ENCODE data around the gene ECI1.

ECI1 gene, protein sequence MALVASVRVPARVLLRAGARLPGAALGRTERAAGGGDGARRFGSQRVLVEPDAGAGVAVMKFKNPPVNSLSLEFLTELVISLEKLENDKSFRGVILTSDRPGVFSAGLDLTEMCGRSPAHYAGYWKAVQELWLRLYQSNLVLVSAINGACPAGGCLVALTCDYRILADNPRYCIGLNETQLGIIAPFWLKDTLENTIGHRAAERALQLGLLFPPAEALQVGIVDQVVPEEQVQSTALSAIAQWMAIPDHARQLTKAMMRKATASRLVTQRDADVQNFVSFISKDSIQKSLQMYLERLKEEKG

DNA sequence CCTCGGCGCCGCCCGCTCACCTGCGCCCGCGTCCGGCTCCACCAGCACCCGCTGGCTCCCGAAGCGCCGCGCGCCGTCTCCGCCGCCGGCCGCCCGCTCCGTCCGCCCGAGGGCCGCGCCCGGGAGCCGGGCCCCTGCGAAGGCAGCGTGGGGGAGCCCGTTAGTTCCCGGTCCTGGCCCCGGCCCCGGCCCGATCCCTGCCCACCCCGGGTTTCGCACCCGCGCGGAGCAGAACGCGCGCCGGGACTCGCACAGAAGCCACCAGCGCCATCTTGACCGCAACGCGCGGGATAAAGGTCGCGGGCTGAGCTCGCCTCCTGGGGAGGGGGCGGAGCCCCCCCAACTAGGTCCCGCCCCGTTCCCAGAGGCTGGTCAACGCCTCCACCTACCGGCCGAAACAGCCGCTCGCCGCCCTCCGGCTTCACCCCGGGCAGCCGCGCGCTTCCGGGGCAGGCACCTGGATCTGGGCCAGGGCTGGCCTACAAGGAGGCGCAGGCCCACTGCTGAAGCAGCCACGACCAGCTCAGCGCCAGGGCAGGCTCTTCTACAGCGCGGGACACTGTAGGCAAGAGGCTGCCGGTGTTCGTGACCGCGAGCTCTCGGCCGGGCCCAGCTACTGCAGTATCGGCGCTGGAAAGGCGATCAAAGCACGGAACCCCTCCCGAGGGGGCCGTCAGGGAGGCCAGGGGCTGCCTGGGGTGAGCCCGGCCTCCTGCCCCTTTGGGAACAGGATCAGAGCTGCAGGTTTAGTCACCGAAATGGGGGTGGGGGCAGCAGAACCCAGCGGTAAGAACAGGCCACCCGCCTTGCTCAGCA, at the start of gene ECI1:
TSS of gene ECI1 (minus strand) at position 292 of the 816 bp plus-strand sequence. CDS start at position 271, 21 bp downstream.
- Histone ChIP-seq H3K4me3 (ENCODE audit: low read length) (peak within 1 kb of the TSS; percentile 71), H3K27me3 (ENCODE audit: control insufficient read depth, insufficient read depth, low read length) (no peaks in the 10 kb centered on the region), H3K9me3 (ENCODE audit: control insufficient read depth, low read length) (no peaks in the 10 kb centered on the region), H3K4me1 (ENCODE audit: control insufficient read depth, insufficient read depth, low read length) (peaks cover 17% of the 10 kb centered on the region), H3K9ac (ENCODE audit: low read length) (peak within 1 kb of the TSS; percentile 69), H3K36me3 (ENCODE audit: control insufficient read depth, insufficient read depth, low read length) (peaks cover 8% of the 10 kb centered on the region)

DNA sequence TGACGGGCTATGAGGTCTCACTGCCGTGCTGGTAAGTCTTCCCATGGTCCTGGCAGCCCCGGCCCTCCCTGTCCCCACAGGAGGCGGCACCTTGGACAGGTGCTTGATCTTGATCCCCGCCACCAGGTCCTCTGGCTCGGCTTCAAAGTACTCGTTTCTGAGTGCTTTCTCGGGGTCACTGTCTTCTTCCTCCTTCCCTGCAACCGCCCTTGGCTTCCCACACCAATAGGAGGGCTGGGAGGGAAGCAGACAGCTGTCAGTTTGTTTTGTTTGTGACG, 48.5 kb upstream of the ECI1 start:
- no peaks in the 10 kb centered on the region for H3K4me1 ChIP-seq (ENCODE audit: control insufficient read depth, insufficient read depth, low read length)
- no peaks in the 10 kb centered on the region for H3K36me3 ChIP-seq (ENCODE audit: control insufficient read depth, insufficient read depth, low read length)
- H3K9me3 ChIP-seq (ENCODE audit: control insufficient read depth, low read length) = no peaks in the 10 kb centered on the region
- no peak overlapping the region for H3K4me3 ChIP-seq (ENCODE audit: low read length)
- H3K27me3 ChIP-seq (ENCODE audit: control insufficient read depth, insufficient read depth, low read length) = no peaks in the 10 kb centered on the region
- H3K9ac ChIP-seq (ENCODE audit: low read length) = no peak overlapping the region

DNA sequence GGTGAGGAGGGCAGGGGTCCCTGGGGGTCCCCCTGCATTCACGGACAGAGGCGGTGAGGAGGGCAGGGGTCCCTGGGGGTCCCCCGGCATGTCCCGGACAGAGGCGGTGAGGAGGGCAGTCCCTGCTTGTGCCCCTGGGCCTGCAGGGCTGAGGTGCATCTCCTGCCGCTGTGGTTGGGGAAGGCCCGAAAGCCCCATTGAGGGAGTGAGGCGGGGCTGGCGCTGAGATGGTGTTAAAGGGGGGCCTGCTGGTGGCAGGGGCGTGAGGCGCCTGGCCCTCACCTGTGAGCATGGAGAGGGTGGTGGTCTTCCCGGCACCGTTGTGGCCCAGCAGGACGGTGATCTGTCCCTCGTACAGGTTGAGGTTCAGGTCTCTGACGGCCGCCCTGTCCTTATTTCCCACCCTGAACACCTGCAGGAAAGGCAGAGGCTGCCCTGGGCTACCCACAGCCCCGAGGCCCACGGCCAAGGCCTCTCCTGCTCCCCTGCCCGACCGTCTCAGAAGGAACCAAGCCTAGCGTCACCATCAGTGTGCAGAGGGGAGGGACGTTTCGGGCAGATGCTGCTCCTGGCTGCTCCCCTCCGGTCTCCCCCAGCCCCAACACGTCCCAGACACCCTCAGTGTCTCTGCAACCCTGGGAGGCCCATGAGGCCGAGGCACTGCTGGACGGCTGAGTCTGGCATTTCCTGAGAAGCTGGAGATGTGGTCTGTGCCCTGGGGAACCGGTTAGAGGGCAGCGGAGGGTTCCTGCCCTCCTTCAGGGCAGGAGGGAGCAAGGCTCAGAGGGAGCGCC, 47.9 kb upstream of the ECI1 start:
- Histone ChIP-seq H3K4me3 (ENCODE audit: low read length) (no peak overlapping the region), H3K4me1 (ENCODE audit: control insufficient read depth, insufficient read depth, low read length) (no peaks in the 10 kb centered on the region), H3K27me3 (ENCODE audit: control insufficient read depth, insufficient read depth, low read length) (no peaks in the 10 kb centered on the region), H3K36me3 (ENCODE audit: control insufficient read depth, insufficient read depth, low read length) (no peaks in the 10 kb centered on the region), H3K9ac (ENCODE audit: low read length) (no peak overlapping the region), H3K9me3 (ENCODE audit: control insufficient read depth, low read length) (no peaks in the 10 kb centered on the region)

DNA sequence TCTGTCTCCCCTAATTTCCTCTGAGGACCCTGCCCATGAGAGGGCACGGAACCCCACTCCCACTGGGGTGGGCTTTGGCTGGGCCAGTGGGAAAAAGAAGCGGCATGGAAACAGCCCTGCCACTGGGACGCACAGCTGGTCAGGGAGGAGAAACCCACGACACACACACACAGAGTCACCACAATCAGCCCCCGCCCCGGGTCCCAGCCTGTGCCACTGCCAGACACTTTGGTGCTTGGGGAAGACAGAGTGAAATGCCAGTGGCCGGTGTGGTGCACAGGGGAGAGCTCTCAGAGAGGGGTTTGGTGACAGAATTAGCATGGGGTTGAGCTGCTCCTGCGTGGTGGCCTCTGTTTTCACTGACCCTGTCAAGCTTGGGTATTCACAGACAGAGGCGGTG, 47.2 kb upstream of the ECI1 start:
- no peak overlapping the region for H3K4me3 ChIP-seq (ENCODE audit: low read length)
- no peaks in the 10 kb centered on the region for H3K9me3 ChIP-seq (ENCODE audit: control insufficient read depth, low read length)
- no peaks in the 10 kb centered on the region for H3K27me3 ChIP-seq (ENCODE audit: control insufficient read depth, insufficient read depth, low read length)
- H3K36me3 ChIP-seq (ENCODE audit: control insufficient read depth, insufficient read depth, low read length) = no peaks in the 10 kb centered on the region
- no peaks in the 10 kb centered on the region for H3K4me1 ChIP-seq (ENCODE audit: control insufficient read depth, insufficient read depth, low read length)
- H3K9ac ChIP-seq (ENCODE audit: low read length) = no peak overlapping the region

DNA sequence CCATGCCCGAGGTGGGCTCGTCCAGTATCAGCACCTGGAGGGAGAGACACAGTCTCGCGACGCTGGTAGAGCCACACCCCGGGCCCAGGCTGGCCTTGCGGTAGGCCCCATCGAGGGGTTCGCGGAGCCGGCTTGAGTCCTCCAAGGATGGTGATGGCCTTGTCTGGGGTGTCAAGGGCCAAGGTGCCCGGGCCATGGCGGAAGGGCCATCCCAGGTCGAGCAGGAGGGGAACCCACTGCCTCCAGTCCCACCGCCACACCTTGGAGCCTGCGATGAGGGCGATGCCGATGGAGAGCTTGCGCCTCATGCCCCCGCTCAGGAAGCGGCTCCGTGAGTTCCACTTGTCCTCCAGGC, 46.1 kb upstream of the ECI1 start:
- H3K9ac ChIP-seq (ENCODE audit: low read length) = no peak overlapping the region
- no peak overlapping the region for H3K4me3 ChIP-seq (ENCODE audit: low read length)
- H3K4me1 ChIP-seq (ENCODE audit: control insufficient read depth, insufficient read depth, low read length) = no peaks in the 10 kb centered on the region
- no peaks in the 10 kb centered on the region for H3K27me3 ChIP-seq (ENCODE audit: control insufficient read depth, insufficient read depth, low read length)
- H3K9me3 ChIP-seq (ENCODE audit: control insufficient read depth, low read length) = no peaks in the 10 kb centered on the region
- no peaks in the 10 kb centered on the region for H3K36me3 ChIP-seq (ENCODE audit: control insufficient read depth, insufficient read depth, low read length)

DNA sequence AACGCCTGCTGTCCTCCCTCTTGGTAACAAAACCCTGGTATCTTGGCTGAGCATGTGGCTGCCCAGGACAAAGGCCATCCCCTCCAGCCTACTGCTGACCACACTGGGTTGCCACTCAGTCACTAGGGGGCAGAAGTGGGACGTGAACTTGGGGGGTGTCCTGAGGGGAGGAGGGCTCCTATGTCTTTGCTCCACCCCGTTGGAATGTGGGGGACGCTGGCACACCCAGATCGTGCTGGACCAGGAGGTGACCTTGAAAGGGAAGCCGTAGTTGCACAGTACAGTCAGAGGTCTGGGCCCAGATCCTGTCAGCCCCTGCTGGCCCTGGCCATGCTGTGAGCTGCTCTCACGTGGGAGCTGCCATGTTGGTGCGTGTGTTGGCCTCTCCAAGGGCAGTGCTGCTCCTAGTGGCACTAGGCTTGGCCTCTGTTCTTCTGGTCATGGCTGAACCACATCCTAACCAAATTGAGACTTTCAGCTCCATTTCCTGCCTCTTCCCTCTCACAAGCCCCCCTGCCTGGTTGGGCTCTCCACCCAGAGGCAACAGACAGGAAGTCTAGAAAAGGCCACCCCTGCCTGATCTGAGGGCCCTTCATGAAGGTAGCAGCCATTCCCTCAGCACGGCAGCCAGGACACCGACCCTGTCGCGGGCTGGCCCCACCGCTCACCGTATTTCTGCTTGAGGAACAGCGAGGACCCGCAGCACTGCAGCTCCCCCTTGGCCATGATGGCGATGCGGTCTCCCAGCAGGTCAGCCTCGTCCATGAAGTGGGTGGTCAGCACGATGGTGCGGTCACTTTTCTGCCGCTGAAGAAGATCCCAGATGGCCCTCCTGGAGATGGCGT, 45.5 kb upstream of the ECI1 start:
- no peak overlapping the region for H3K9ac ChIP-seq (ENCODE audit: low read length)
- H3K9me3 ChIP-seq (ENCODE audit: control insufficient read depth, low read length) = no peaks in the 10 kb centered on the region
- no peaks in the 10 kb centered on the region for H3K4me1 ChIP-seq (ENCODE audit: control insufficient read depth, insufficient read depth, low read length)
- H3K36me3 ChIP-seq (ENCODE audit: control insufficient read depth, insufficient read depth, low read length) = no peaks in the 10 kb centered on the region
- H3K27me3 ChIP-seq (ENCODE audit: control insufficient read depth, insufficient read depth, low read length) = no peaks in the 10 kb centered on the region
- H3K4me3 ChIP-seq (ENCODE audit: low read length) = no peak overlapping the region

DNA sequence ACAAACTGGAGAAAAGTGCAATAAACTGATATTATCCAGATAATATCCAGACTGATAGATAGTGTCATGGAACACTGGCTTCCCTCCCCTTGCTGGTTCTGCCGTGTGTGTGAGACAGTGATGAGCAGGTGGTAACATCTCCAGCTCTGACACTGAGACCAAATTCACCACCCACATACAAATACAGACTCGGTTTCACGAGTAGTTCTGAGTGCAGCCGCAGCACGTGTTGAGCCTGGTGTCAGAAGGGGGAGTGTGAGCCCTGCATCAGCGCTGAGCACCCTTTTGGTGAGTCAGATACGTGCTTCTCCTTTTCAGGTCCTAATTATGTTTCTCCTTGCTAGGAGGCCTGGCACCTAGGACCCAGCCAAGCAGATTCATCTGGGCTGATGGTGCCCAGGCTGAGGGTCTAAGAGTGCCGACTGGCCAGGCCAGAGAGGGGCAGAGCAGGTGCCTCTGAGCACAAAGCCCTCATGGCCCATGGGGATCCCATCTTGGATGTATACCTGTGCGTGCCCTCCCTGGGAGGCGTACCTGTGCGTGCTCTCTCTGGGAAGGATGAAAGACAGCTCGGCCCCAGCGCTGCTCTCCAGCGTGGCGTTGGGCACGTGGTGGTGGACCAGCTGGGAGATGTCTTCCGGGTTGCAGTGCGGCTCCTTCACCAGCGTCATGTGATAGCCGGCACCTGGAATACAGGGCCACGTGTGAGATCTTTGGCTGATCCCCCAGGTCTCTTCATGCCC, 43.8 kb upstream of the ECI1 start:
- H3K9me3 ChIP-seq (ENCODE audit: control insufficient read depth, low read length) = no peaks in the 10 kb centered on the region
- H3K27me3 ChIP-seq (ENCODE audit: control insufficient read depth, insufficient read depth, low read length) = no peaks in the 10 kb centered on the region
- no peak overlapping the region for H3K9ac ChIP-seq (ENCODE audit: low read length)
- H3K36me3 ChIP-seq (ENCODE audit: control insufficient read depth, insufficient read depth, low read length) = no peaks in the 10 kb centered on the region
- no peaks in the 10 kb centered on the region for H3K4me1 ChIP-seq (ENCODE audit: control insufficient read depth, insufficient read depth, low read length)
- no peak overlapping the region for H3K4me3 ChIP-seq (ENCODE audit: low read length)

DNA sequence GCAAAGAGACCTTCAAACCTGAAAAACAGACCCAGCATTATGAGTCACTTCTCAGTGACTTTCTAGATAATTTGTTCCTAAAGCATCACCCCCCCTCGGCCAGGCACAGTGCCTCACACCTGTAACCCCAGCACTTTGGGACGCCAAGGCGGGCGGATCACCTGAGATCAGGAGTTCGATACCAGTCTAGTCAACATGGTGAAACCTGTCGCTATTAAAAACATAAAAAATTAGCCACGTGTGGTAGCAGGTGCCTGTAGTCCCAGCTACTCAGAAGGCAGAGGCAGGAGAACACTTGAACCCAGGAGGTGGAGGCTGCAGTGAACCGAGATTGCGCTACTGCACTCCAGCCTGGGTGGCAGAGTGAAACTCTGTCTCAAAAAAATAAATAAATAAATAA, 40.8 kb upstream of the ECI1 start:
- H3K27me3 ChIP-seq (ENCODE audit: control insufficient read depth, insufficient read depth, low read length) = no peaks in the 10 kb centered on the region
- no peaks in the 10 kb centered on the region for H3K4me1 ChIP-seq (ENCODE audit: control insufficient read depth, insufficient read depth, low read length)
- no peak overlapping the region for H3K9ac ChIP-seq (ENCODE audit: low read length)
- no peaks in the 10 kb centered on the region for H3K9me3 ChIP-seq (ENCODE audit: control insufficient read depth, low read length)
- no peaks in the 10 kb centered on the region for H3K36me3 ChIP-seq (ENCODE audit: control insufficient read depth, insufficient read depth, low read length)
- H3K4me3 ChIP-seq (ENCODE audit: low read length) = no peak overlapping the region

DNA sequence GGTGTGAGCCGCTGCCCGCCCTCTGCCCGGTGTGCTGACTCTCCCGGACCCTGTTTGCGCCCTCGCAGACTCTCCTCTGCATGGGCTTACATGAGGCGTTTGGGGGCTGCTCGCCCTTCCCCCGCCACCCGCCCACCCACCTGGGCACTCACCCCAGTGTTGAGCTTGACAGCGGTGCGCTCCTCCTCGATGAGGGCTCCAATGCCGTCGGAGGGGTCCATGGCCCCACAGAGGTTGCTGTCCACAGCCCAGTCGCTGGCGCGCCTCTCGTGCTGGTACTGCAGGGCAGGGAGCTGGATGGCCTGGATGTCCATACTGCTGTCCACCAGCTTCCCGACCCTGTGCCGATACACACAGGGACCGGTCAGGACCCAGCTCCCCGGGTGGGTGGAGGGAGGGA, 37.9 kb upstream of the ECI1 start:
- no peaks in the 10 kb centered on the region for H3K27me3 ChIP-seq (ENCODE audit: control insufficient read depth, insufficient read depth, low read length)
- no peaks in the 10 kb centered on the region for H3K36me3 ChIP-seq (ENCODE audit: control insufficient read depth, insufficient read depth, low read length)
- no peak overlapping the region for H3K9ac ChIP-seq (ENCODE audit: low read length)
- H3K9me3 ChIP-seq (ENCODE audit: control insufficient read depth, low read length) = no peaks in the 10 kb centered on the region
- H3K4me1 ChIP-seq (ENCODE audit: control insufficient read depth, insufficient read depth, low read length) = no peaks in the 10 kb centered on the region
- H3K4me3 ChIP-seq (ENCODE audit: low read length) = no peak overlapping the region

DNA sequence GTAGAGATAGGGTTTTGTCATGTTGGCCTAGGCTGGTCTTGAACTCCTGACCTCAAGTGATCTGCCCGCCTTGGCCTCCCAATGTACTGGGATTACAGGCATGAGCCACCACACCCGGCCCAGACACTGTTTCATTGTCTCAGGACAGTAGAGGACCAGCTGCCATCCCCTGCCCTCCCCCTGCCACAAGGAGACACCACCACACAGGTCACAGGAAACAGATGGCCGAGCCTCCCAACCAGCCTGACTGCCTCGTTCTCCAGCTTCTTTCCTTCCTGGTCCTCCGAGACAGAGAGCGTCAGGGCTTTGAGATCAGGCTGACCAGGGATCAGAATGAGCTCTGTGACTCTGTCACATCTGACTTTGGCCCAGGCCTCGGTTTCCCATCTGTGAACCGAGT, 37.3 kb upstream of the ECI1 start:
- Histone ChIP-seq H3K4me3 (ENCODE audit: low read length) (no peak overlapping the region), H3K9me3 (ENCODE audit: control insufficient read depth, low read length) (no peaks in the 10 kb centered on the region), H3K9ac (ENCODE audit: low read length) (no peak overlapping the region), H3K4me1 (ENCODE audit: control insufficient read depth, insufficient read depth, low read length) (no peaks in the 10 kb centered on the region), H3K36me3 (ENCODE audit: control insufficient read depth, insufficient read depth, low read length) (no peaks in the 10 kb centered on the region), H3K27me3 (ENCODE audit: control insufficient read depth, insufficient read depth, low read length) (no peaks in the 10 kb centered on the region)

DNA sequence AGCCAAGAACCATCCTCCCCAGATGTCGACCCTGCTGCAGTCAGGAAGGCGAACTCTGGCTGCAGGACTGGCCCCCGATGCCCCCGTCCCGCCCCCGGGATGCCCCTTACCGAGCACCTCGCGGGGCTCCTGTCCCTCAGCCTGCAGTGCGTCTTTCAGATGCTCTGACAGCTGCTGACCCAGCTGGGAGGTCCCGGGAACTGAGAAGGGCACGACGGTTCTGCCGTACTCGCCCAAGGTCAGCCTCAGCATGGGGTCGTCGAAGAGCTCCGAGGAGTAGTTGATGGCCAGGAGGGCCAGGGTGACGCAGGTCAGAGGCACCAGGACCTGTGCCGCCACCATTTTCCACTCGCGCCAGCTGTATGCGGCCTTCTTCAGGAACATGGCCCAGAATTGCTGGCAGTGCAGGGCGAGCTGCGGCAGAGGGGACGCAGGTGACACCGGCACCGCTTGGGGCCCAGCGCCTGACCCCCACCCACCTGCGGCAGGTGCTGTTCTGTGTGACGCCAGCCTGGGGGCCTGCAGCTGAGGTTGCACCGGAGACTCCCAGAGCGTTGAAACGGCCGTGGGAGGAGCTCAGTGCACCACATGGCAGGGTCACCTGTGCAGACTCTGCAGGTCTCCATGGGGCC, 36.6 kb upstream of the ECI1 start:
- Histone ChIP-seq H3K4me3 (ENCODE audit: low read length) (no peak overlapping the region), H3K27me3 (ENCODE audit: control insufficient read depth, insufficient read depth, low read length) (no peaks in the 10 kb centered on the region), H3K9me3 (ENCODE audit: control insufficient read depth, low read length) (no peaks in the 10 kb centered on the region), H3K36me3 (ENCODE audit: control insufficient read depth, insufficient read depth, low read length) (no peaks in the 10 kb centered on the region), H3K4me1 (ENCODE audit: control insufficient read depth, insufficient read depth, low read length) (no peaks in the 10 kb centered on the region), H3K9ac (ENCODE audit: low read length) (no peak overlapping the region)

Measured in mucosa of stomach (tissue), 1 donor.